Upper lobe of left lung (tissue), 6 donors: Measurements from ENCODE around the gene SRSF6. TPM values are rescaled to one million over a fixed set of nuclear protein-coding genes. Genes with fewer than 3 reads are reported as not detected.

ENCODE experiments used
- ATAC-seq, 2 donors: fragments of 200-7000 bp; cut with Tn5 transposase; one replicate each; pipeline ENCODE4 v1.9.1; 2022; ENCODE audit warnings: mild to moderate bottlenecking in 2 of 2, moderate library complexity in 2 of 2; ENCODE audit not compliant: low FRiP score in 2 of 2
- DNase-seq, 2 donors: peaks; one replicate each; pipeline ENCODE4 v3.0.0-alpha.2; 2019 to 2020
- H3K27ac ChIP-seq, 4 donors: fragments of 200-600 bp; sonication (generic); one replicate each; pipeline ENCODE4 v1.5.1; 2016 to 2019
- H3K27me3 ChIP-seq, 4 donors: fragments of 200-600 bp; sonication (generic); one replicate each; pipeline ENCODE4 v1.5.1; 2017 to 2019
- H3K36me3 ChIP-seq, 4 donors: fragments of 200-600 bp; sonication (generic); one replicate each; pipeline ENCODE4 v1.5.1; 2016 to 2019
- H3K4me1 ChIP-seq, 4 donors: fragments of 200-600 bp; sonication (generic); one replicate each; pipeline ENCODE4 v1.5.1; 2018 to 2019
- H3K4me3 ChIP-seq, 4 donors: fragments of 200-600 bp; sonication (generic); one replicate each; pipeline ENCODE4 v1.5.1; 2017 to 2019; ENCODE audit warnings: mild to moderate bottlenecking in 2 of 4, moderate library complexity in 1 of 4
- H3K9me3 ChIP-seq, 4 donors: fragments of 200-600 bp; sonication (generic); one replicate each; pipeline ENCODE4 v1.5.1; 2018 to 2019
- EP300 ChIP-seq, 4 donors: sonication (generic); formaldehyde crosslinking; IDR thresholded peaks; one replicate each; pipeline ENCODE4 v1.5.1; 2017; ENCODE audit warnings: antibody characterized with exemption in 4 of 4, control low read depth in 2 of 4
- POLR2A ChIP-seq, 4 donors: fragments of 450-650 bp; IDR thresholded peaks; one replicate each; pipeline ENCODE4 v1.5.1; 2016 to 2017; ENCODE audit warnings: antibody characterized with exemption in 4 of 4, mild to moderate bottlenecking in 2 of 4
- POLR2AphosphoS5 ChIP-seq, 2 donors: sonication (generic); formaldehyde crosslinking; IDR thresholded peaks; one replicate each; pipeline ENCODE4 v1.5.1; 2017; ENCODE audit warnings: antibody characterized with exemption in 2 of 2
- WGBS, 2 donors: methylation state at CpG; one replicate each; pipeline ENCODE4 v1.1.5; 2017 to 2018; 5-methylcytosine and 5-hydroxymethylcytosine counted together
- total RNA-seq, 6 donors: library from RNA; depleted of rRNA in 4 of 6; stranded (reverse); fragments of >200 nt in 4 of 6; gene quantifications; one replicate each; pipeline versions ENCODE4 v1.1.0 to v1.2.1, GENCODE V29; 2016 to 2021
- TF ChIP-seq, protein P1 (sequence below), 6 experiments: fragments of 450-650 bp in 4 of 6; fragments of 200-600 bp in 2 of 6; sonication (generic) in 2 of 6; IDR thresholded peaks; one replicate each; pipeline ENCODE4 v1.5.1; 2016 to 2019; ENCODE audit warnings: antibody characterized with exemption in 6 of 6
- donor health status: DM: no; HTN: no; CAD: no; lungs with moderate emphysema.
- donor health status: DM: no; HTN: yes; CAD: no; lungs with severe emphysema.

SRSF6 gene
- total RNA-seq, 6 donors from 2014 or later, result 48.4 to 147 (median 93.2) TPM

DNA sequence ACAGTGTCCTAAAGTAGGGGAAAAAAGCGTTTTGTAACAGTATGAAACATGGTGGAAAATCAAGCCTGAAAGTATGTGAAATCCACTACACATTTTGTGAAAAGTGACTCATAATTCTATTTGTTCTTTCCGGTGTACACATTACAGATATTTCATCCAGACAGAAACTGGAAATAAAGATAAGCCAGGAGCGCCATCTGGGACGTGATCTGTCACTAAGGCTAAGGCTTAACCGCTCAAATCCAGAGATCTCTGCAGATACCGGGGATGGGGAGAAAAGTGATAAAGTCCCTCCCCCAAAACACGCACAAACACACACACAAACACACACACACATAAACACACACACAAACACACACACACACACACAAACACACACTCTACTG lies 26.6 kb upstream of the SRSF6 start:
- ATAC-seq, result no peak
- Histone ChIP-seq H3K4me1 (no peaks in the 10 kb centered on the region), H3K27me3 (no peaks in the 10 kb centered on the region), H3K36me3 (no peaks in the 10 kb centered on the region), H3K9me3 (no peaks in the 10 kb centered on the region), H3K27ac (no peak overlapping the region), H3K4me3 (no peak overlapping the region)
- TF ChIP-seq, protein P1, sequence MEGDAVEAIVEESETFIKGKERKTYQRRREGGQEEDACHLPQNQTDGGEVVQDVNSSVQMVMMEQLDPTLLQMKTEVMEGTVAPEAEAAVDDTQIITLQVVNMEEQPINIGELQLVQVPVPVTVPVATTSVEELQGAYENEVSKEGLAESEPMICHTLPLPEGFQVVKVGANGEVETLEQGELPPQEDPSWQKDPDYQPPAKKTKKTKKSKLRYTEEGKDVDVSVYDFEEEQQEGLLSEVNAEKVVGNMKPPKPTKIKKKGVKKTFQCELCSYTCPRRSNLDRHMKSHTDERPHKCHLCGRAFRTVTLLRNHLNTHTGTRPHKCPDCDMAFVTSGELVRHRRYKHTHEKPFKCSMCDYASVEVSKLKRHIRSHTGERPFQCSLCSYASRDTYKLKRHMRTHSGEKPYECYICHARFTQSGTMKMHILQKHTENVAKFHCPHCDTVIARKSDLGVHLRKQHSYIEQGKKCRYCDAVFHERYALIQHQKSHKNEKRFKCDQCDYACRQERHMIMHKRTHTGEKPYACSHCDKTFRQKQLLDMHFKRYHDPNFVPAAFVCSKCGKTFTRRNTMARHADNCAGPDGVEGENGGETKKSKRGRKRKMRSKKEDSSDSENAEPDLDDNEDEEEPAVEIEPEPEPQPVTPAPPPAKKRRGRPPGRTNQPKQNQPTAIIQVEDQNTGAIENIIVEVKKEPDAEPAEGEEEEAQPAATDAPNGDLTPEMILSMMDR (IDR thresholded peaks at IDR 0.05), result no peak
- no peak for TF ChIP-seq POLR2A (IDR thresholded peaks at IDR 0.05)
- no peak for TF ChIP-seq EP300 (IDR thresholded peaks at IDR 0.05)
- TF ChIP-seq POLR2AphosphoS5 (IDR thresholded peaks at IDR 0.05), result no peak
- DNase-seq, result no peak
- 76 to 79% methylated on average over 7 of the region's 7 CpGs for WGBS, 2 donors

DNA sequence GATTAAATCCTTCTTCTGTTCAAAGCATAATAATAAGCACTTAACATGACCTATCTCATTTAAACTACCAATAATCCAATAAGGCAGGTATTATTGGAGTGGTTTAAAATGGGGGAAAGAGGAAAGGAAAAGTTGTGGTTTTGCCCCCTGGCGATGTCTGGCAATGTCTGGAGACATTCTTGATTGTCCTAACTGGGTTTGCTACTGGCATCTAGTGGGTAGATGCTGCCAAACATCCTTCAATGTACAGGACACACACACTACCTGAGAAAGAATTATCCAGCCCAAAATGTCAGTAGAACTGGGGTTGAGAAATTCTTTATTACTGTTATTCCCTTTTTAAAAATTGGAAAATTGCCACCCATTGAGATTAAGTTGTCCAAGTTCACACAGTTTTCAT lies 25.2 kb upstream of the SRSF6 start:
- TF ChIP-seq, protein P1 (IDR thresholded peaks at IDR 0.05), result no peak
- TF ChIP-seq POLR2AphosphoS5 (IDR thresholded peaks at IDR 0.05) (no peak), POLR2A (IDR thresholded peaks at IDR 0.05) (no peak), EP300 (IDR thresholded peaks at IDR 0.05) (no peak)
- H3K4me1 ChIP-seq, result no peaks in the 10 kb centered on the region
- 57 to 83% methylated on average over 1 of the region's 1 CpG for WGBS, 2 donors

DNA sequence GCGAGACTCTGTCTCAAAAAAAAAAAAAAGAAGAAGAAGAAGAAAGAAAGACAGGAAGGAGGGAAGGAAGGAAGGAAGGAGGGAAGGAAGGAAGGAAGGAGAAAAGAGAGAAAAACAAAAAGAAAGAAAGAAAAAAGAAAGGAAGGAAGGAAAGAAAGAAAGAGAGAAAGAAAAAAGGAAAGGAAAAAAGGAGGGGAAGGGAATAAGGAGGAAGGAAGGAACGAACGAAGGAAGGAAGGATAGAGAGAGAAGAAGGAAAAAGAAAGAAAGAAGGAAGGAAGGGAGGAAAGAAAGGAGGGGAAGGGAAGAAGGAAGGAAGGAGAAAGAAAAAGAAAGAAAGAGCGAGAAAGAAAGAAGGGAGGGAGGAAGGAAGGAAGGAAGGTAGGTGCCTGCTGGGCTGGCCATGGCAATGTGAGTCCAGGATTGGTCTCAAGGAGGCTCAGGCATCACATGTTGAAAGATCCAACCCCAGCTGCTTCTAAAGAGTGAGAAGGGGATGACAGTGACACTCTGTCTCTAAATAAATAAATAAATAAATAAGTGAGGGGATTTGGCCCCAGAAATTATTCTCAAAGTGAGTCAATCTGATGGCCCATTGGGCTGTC lies 24.3 kb upstream of the SRSF6 start:
- DNase-seq (no peak), ATAC-seq (no peak)
- no peaks in the 10 kb centered on the region for H3K4me1 ChIP-seq
- no peak overlapping the region for H3K4me3 ChIP-seq
- WGBS, 2 donors, result 92 to 93% methylated on average over 3 to 4 of the region's 4 CpGs
- TF ChIP-seq POLR2AphosphoS5 (IDR thresholded peaks at IDR 0.05), result no peak
- TF ChIP-seq, protein P1 (IDR thresholded peaks at IDR 0.05), result no peak
- no peak for TF ChIP-seq POLR2A (IDR thresholded peaks at IDR 0.05)
- no peak for TF ChIP-seq EP300 (IDR thresholded peaks at IDR 0.05)
- no peaks in the 10 kb centered on the region for H3K9me3 ChIP-seq
- H3K36me3 ChIP-seq, result no peaks in the 10 kb centered on the region
- H3K27ac ChIP-seq, result no peak overlapping the region
- H3K27me3 ChIP-seq, result no peaks in the 10 kb centered on the region

More for the DNA sequence above, 25.2 kb upstream of the SRSF6 start:
- Histone ChIP-seq H3K36me3 (no peaks in the 10 kb centered on the region), H3K9me3 (no peaks in the 10 kb centered on the region), H3K27ac (no peak overlapping the region), H3K27me3 (no peaks in the 10 kb centered on the region), H3K4me3 (no peak overlapping the region)
- ATAC-seq, result no peak
- no peak for DNase-seq

DNA sequence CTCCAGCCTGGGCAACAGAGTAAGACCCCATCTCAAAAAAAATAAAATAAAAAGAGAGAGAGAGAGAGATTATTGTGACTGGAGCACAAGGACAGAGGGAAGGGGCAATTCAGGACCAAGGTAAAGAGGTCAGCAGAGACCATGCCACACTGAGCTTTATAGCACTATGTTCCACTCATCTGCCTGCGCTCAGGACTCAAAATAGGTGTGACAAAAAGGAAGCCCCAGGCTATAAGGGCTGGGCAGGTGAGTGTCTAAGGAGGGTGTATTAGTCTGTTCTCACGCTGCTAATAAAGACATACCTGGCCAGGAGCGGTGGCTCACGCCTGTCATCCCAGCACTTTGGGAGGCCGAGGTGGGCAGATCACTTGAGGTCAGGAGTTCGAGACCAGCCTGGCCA lies 23.1 kb upstream of the SRSF6 start:
- DNase-seq (no peak), ATAC-seq (no peak)
- no peak overlapping the region for H3K27ac ChIP-seq
- no peaks in the 10 kb centered on the region for H3K27me3 ChIP-seq
- H3K9me3 ChIP-seq, result no peaks in the 10 kb centered on the region
- H3K4me3 ChIP-seq, result no peak overlapping the region
- WGBS, 2 donors, result 85 to 91% methylated on average over 6 of the region's 6 CpGs
- H3K4me1 ChIP-seq, result no peaks in the 10 kb centered on the region
- H3K36me3 ChIP-seq, result no peaks in the 10 kb centered on the region
- TF ChIP-seq, protein P1 (IDR thresholded peaks at IDR 0.05), result no peak
- TF ChIP-seq EP300 (IDR thresholded peaks at IDR 0.05) (no peak), POLR2AphosphoS5 (IDR thresholded peaks at IDR 0.05) (no peak), POLR2A (IDR thresholded peaks at IDR 0.05) (no peak)
